Adipocyte (in vitro differentiated cells): Measurements from ENCODE around the gene TAS1R1.
A peak's percentile ranks its signal among the peaks of the same experiment; 100 is the strongest.

Experiments used
- DNase-seq: peaks from one replicate; pipeline ENCODE4 v3.0.0-alpha.2; 2015; ENCODE audit warnings: low read depth
- H3K27me3 ChIP-seq: replicated peaks from 2 replicates; pipeline ENCODE4 v1.7.0; 2013; ENCODE audit warnings: mild to moderate bottlenecking, low read length, moderate library complexity; ENCODE audit not compliant: control insufficient read depth, insufficient read depth
- H3K36me3 ChIP-seq: 2 replicates; pipeline ENCODE4 v1.7.0; 2013; ENCODE audit warnings: low read length, mild to moderate bottlenecking, moderate library complexity; ENCODE audit not compliant: control insufficient read depth, insufficient read depth, severe bottlenecking
- H3K4me1 ChIP-seq: 2 replicates; pipeline ENCODE4 v1.7.0; 2013; ENCODE audit warnings: mild to moderate bottlenecking, low read length, moderate library complexity; ENCODE audit not compliant: control insufficient read depth, insufficient read depth
- H3K4me3 ChIP-seq: 2 replicates; pipeline ENCODE4 v1.7.0; 2013; ENCODE audit warnings: mild to moderate bottlenecking, low read length, moderate library complexity
- H3K9ac ChIP-seq: 2 replicates; pipeline ENCODE4 v1.7.0; 2013; ENCODE audit warnings: mild to moderate bottlenecking, low read length, moderate library complexity
- H3K9me3 ChIP-seq: 2 replicates; pipeline ENCODE4 v1.7.0; 2013; ENCODE audit warnings: mild to moderate bottlenecking, low read length, moderate library complexity; ENCODE audit not compliant: control insufficient read depth

Gene TAS1R1

GRCh38 chr1:6585841-6586240 lies 30.7 kb downstream of the TAS1R1 start:
- Histone ChIP-seq H3K4me1 (peaks cover 12% of the 10 kb centered on the region), H3K36me3 (peaks cover 23% of the 10 kb centered on the region), H3K4me3 (no peak overlapping the region), H3K27me3 (no peaks in the 10 kb centered on the region), H3K9me3 (no peaks in the 10 kb centered on the region), H3K9ac (no peak overlapping the region)
- DNase-seq = no peak

GRCh38 chr1:6586404-6586816 lies 31.3 kb downstream of the TAS1R1 start:
- Histone ChIP-seq H3K9me3 (no peaks in the 10 kb centered on the region), H3K27me3 (no peaks in the 10 kb centered on the region), H3K4me3 (no peak overlapping the region), H3K4me1 (peaks cover 8% of the 10 kb centered on the region), H3K36me3 (peaks cover 29% of the 10 kb centered on the region), H3K9ac (no peak overlapping the region)
- DNase-seq = no peak

GRCh38 chr1:6587261-6588005 lies 32.3 kb downstream of the TAS1R1 start:
- Histone ChIP-seq H3K4me3 (no peak overlapping the region), H3K27me3 (no peaks in the 10 kb centered on the region), H3K9me3 (no peaks in the 10 kb centered on the region), H3K4me1 (peaks cover 11% of the 10 kb centered on the region), H3K36me3 (peaks cover 39% of the 10 kb centered on the region), H3K9ac (no peak overlapping the region)
- DNase-seq = no peak

DNA sequence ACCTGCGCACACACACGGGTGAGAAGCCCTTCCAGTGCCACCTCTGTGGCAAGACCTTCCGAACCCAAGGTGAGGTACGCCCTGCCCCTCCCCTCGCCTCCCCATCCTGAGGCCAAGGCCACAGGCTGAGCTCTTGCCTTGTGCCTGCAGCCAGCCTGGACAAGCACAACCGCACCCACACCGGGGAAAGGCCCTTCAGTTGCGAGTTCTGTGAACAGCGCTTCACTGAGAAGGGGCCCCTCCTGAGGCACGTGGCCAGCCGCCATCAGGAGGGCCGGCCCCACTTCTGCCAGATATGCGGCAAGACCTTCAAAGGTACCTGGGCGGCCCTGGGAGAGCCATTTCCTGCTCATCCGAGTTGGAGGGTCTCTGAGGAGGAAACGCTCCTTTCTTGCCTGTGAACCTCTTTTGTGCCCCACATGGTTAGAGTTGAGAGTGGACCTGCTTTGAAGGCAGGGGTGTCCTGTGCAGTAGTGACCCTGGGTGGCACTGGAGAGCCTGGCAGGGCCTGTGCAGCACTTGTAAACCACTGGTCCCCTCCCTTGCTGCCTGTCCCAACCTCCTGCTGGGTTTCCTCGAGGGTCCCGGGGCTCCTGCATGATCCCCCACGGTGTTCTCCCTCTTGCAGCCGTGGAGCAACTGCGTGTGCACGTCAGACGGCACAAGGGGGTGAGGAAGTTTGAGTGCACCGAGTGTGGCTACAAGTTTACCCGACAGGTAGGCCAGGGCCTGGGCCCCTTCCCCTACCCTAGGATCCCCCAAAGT lies 33.2 kb downstream of the TAS1R1 start:
- peaks cover 48% of the 10 kb centered on the region for H3K36me3 ChIP-seq
- no peak for DNase-seq
- no peak overlapping the region for H3K4me3 ChIP-seq
- peaks cover 11% of the 10 kb centered on the region for H3K4me1 ChIP-seq
- H3K9me3 ChIP-seq = no peaks in the 10 kb centered on the region
- no peak overlapping the region for H3K9ac ChIP-seq
- no peaks in the 10 kb centered on the region for H3K27me3 ChIP-seq

- Histone ChIP-seq H3K27me3 (no peaks in the 10 kb centered on the region), H3K4me3 (no peak overlapping the region)
- peak; percentile 13 for DNase-seq
Measured at GRCh38 chr1:6588893-6589520, 33.9 kb downstream of the TAS1R1 start.

GRCh38 chr1:6590046-6590445 lies 34.9 kb downstream of the TAS1R1 start:
- Histone ChIP-seq H3K36me3 (peaks cover 64% of the 10 kb centered on the region), H3K4me1 (peaks cover 11% of the 10 kb centered on the region), H3K27me3 (no peaks in the 10 kb centered on the region), H3K4me3 (no peak overlapping the region), H3K9ac (no peak overlapping the region), H3K9me3 (no peaks in the 10 kb centered on the region)
- DNase-seq = no peak

More at GRCh38 chr1:6588893-6589520, 33.9 kb downstream of the TAS1R1 start:
- Histone ChIP-seq H3K9me3 (no peaks in the 10 kb centered on the region), H3K9ac (peak overlapping the region; percentile 30), H3K4me1 (peaks cover 11% of the 10 kb centered on the region), H3K36me3 (peaks cover 55% of the 10 kb centered on the region)

DNA sequence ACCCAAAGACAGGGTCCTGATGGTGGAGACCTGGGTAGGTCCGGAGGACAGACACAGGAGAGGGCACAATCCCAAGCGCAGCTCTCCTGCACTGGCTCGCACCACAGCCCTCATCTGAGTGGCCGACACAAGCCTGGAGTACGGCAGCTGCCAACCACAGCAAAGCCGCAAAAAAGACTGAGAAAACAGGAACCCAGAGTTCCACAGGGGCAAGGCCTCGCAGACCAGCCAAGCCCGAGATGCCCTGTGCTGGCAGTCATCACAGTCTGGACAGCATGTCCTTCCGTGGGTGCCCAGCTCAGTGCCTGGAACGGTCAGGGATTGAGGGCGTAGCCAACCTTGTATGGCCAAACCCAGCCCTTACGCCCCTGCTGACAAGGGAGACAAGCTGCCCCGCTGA lies 36.1 kb downstream of the TAS1R1 start:
- peaks cover 12% of the 10 kb centered on the region for H3K4me1 ChIP-seq
- peaks cover 76% of the 10 kb centered on the region for H3K36me3 ChIP-seq
- no peaks in the 10 kb centered on the region for H3K9me3 ChIP-seq
- H3K9ac ChIP-seq = no peak overlapping the region
- no peak for DNase-seq
- no peaks in the 10 kb centered on the region for H3K27me3 ChIP-seq
- H3K4me3 ChIP-seq = no peak overlapping the region

DNA sequence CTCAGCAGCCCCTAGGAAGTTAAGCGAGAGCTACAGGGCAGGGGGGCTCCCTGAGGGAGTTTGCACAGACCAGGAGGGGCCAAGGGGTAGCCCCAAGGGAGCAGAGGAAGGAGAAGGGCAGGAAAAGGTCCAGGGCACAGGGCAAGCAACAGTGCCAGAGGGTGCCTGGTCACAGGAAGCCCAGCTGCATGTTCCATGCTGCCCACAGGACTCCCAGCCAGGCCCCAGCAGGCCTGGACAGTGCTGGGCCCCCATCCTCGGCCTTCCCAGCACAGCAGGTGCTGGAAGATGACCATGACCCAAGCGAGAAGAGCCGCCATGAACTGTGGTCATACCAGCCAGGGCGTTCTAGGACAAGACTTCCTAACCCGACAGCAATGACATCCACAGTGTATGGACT lies 36.5 kb downstream of the TAS1R1 start:
- Histone ChIP-seq H3K36me3 (peaks cover 80% of the 10 kb centered on the region), H3K27me3 (no peaks in the 10 kb centered on the region), H3K9me3 (no peaks in the 10 kb centered on the region), H3K9ac (peak overlapping the region; percentile 21), H3K4me1 (peaks cover 17% of the 10 kb centered on the region), H3K4me3 (no peak overlapping the region)
- DNase-seq = no peak

DNA sequence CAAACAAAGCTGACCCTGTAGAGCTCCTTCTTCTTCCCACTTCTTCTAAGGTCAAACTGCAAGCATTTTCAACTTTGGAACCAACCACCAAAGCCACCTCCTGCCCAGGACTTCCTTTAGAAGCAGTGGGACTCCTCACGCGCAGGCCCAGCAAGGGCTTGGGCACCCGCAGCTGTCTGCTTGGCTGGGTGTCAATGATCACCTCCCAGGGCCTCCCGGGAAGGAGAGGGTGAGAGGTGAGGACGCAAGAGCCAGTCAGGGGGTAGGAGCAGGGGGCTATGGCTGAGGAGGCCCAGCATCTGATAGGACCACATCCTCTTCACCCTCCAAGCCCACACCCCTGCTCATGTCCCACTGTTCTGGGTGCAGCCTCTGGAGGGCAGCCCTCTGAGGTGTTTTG lies 37.3 kb downstream of the TAS1R1 start:
- DNase-seq = no peak
- Histone ChIP-seq H3K9ac (no peak overlapping the region), H3K36me3 (peaks cover 88% of the 10 kb centered on the region)

GRCh38 chr1:6592865-6593593 lies 37.9 kb downstream of the TAS1R1 start:
- Histone ChIP-seq H3K9ac (no peak overlapping the region), H3K36me3 (peaks cover 94% of the 10 kb centered on the region), H3K9me3 (no peaks in the 10 kb centered on the region), H3K4me3 (no peak overlapping the region), H3K27me3 (no peaks in the 10 kb centered on the region), H3K4me1 (peaks cover 31% of the 10 kb centered on the region)
- no peak for DNase-seq

More for the DNA sequence above, 37.3 kb downstream of the TAS1R1 start:
- no peaks in the 10 kb centered on the region for H3K9me3 ChIP-seq
- peaks cover 25% of the 10 kb centered on the region for H3K4me1 ChIP-seq
- H3K4me3 ChIP-seq = no peak overlapping the region
- no peaks in the 10 kb centered on the region for H3K27me3 ChIP-seq

DNA sequence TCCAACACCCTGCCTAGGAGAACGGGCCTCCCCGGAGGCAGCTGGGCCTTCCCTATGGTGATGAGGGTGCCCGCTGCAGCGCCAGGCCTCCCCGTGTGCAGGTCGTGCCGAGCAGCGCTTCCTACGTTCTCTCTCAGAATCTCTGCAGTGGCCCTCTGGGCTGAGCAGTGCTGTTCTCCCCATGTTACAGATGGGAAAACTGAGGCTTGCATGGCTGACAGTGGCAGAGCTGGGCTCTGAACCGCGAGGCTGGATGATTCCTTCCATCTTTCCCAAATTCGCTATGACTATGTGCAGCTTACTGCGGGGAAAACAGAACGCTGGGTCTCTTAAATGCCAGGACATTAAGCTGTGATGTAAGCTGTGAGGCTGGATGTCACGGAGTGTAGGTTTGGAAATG lies 38.7 kb downstream of the TAS1R1 start:
- H3K27me3 ChIP-seq = no peaks in the 10 kb centered on the region
- no peak overlapping the region for H3K9ac ChIP-seq
- H3K4me3 ChIP-seq = no peak overlapping the region
- no peaks in the 10 kb centered on the region for H3K9me3 ChIP-seq
- DNase-seq = no peak
- peaks cover 95% of the 10 kb centered on the region for H3K36me3 ChIP-seq
- peaks cover 34% of the 10 kb centered on the region for H3K4me1 ChIP-seq
